K562 (cell line): ENCODE results near the gene CSNK1D. TPM values are rescaled to one million over a fixed set of nuclear protein-coding genes. Genes with fewer than 3 reads are reported as not detected.
A peak's percentile ranks its signal among the peaks of the same experiment; 100 is the strongest.

Source experiments
- ARID2 ChIP-seq: fragments of 450-650 bp; IDR thresholded peaks from 2 replicates; pipeline ENCODE4 v1.6.1; 2017; ENCODE audit warnings: antibody characterized with exemption, mild to moderate bottlenecking
- ARNT ChIP-seq, 2 experiments: fragments of 450-650 bp; IDR thresholded peaks; 2 replicates each; pipeline ENCODE4 v1.6.1; 2016; ENCODE audit warnings: mild to moderate bottlenecking in 1 of 2
- ATF7 ChIP-seq: fragments of 450-650 bp; IDR thresholded peaks from 2 replicates; pipeline ENCODE4 v1.7.1; 2014; ENCODE audit warnings: mild to moderate bottlenecking, moderate library complexity
- CAMTA2 ChIP-seq: fragments of 250-450 bp; sonication (Bioruptor Pico); conservative IDR thresholded peaks from 2 replicates; pipeline ENCODE4 v1.5.1; 2022
- CREB1 ChIP-seq, 2 experiments: sonication (generic) in 1 of 2; formaldehyde crosslinking in 1 of 2; IDR thresholded peaks; 2 replicates each; pipeline versions ENCODE4 v1.6.1 to v1.8.0; 2012 to 2022; ENCODE audit warnings: inconsistent platforms in 1 of 2, mild to moderate bottlenecking in 1 of 2, missing genetic modification reagents in 1 of 2, moderate library complexity in 1 of 2
- ETS2 ChIP-seq: IDR thresholded peaks from 2 replicates; pipeline ENCODE4 v1.6.1; 2016; ENCODE audit warnings: borderline replicate concordance, missing genetic modification characterization, mild to moderate bottlenecking, moderate library complexity, missing compliant biosample characterization; ENCODE audit not compliant: poor library complexity, severe bottlenecking
- HDGF ChIP-seq: fragments of 450-650 bp; IDR thresholded peaks from 2 replicates; pipeline ENCODE4 v1.6.1; 2016
- KDM1A ChIP-seq, 2 experiments: fragments of 450-650 bp; IDR thresholded peaks; 2 replicates each; pipeline ENCODE4 v1.6.1; 2016; ENCODE audit warnings: mild to moderate bottlenecking in 2 of 2
- MCM3 ChIP-seq: fragments of 450-650 bp; IDR thresholded peaks from 2 replicates; pipeline ENCODE4 v1.6.1; 2016
- OTX1 ChIP-seq: fragments of 450-650 bp; formaldehyde crosslinking; IDR thresholded peaks from 2 replicates; pipeline ENCODE4 v1.4.0; 2022; ENCODE audit warnings: mild to moderate bottlenecking
- PTBP1 ChIP-seq: fragments of 200-400 bp; formaldehyde crosslinking; IDR thresholded peaks from 2 replicates; pipeline ENCODE4 v1.6.1; 2017; ENCODE audit warnings: low read depth, low read length
- RBM25 ChIP-seq: fragments of 200-400 bp; formaldehyde crosslinking; IDR thresholded peaks from 2 replicates; pipeline ENCODE4 v1.6.1; 2018; ENCODE audit warnings: low read length, low read depth, moderate library complexity; ENCODE audit not compliant: severe bottlenecking
- SMAD1 ChIP-seq: fragments of 150-350 bp; IDR thresholded peaks from 2 replicates; pipeline ENCODE4 v1.6.1; 2014; ENCODE audit warnings: low read length, low read depth; ENCODE audit not compliant: partially characterized antibody
- SMARCA4 ChIP-seq: fragments of 450-650 bp; IDR thresholded peaks from 2 replicates; pipeline ENCODE4 v1.6.1; 2016
- SNIP1 ChIP-seq: fragments of 450-650 bp; IDR thresholded peaks from 2 replicates; pipeline ENCODE4 v1.7.1; 2017; ENCODE audit warnings: low read depth, mild to moderate bottlenecking
- STAT5A ChIP-seq: IDR thresholded peaks from 2 replicates; pipeline ENCODE4 v1.6.1; 2012; ENCODE audit warnings: low read length, inconsistent platforms, borderline replicate concordance
- TEAD1 ChIP-seq, 2 experiments: fragments of 450-650 bp in 1 of 2; sonication (generic) in 1 of 2; formaldehyde crosslinking; IDR thresholded peaks; 2 replicates each; pipeline versions ENCODE4 v1.4.0 to v1.8.0; 2020 to 2022; ENCODE audit warnings: mild to moderate bottlenecking in 2 of 2, missing genetic modification reagents in 1 of 2
- ZBTB11 ChIP-seq, 3 experiments: fragments of 200-800 bp in 1 of 3; fragments of 250-450 bp in 1 of 3; fragments of 450-650 bp in 1 of 3; sonication (Bioruptor Pico) in 1 of 3; sonication (Bioruptor generic) in 1 of 3; formaldehyde crosslinking in 1 of 3; IDR thresholded peaks; 2 replicates each; pipeline versions ENCODE4 v1.6.1 to v1.8.0; 2016 to 2022; ENCODE audit warnings: mild to moderate bottlenecking in 2 of 3, missing genetic modification characterization in 2 of 3, missing compliant biosample characterization in 1 of 3, moderate library complexity in 1 of 3
- ZNF197 ChIP-seq: fragments of 200-800 bp; sonication (Bioruptor generic); IDR thresholded peaks from 2 replicates; pipeline ENCODE4 v1.6.1; 2016; ENCODE audit warnings: low read depth, missing genetic modification characterization, missing compliant biosample characterization
- ZNF347 ChIP-seq: fragments of 450-650 bp; formaldehyde crosslinking; IDR thresholded peaks from 2 replicates; pipeline ENCODE4 v1.4.0; 2020; ENCODE audit warnings: low read depth, mild to moderate bottlenecking, moderate library complexity
- ZNF354B ChIP-seq: fragments of 250-450 bp; sonication (Bioruptor Pico); IDR thresholded peaks from 2 replicates; pipeline ENCODE4 v1.4.0; 2020
- ZNF384 ChIP-seq: IDR thresholded peaks from 2 replicates; pipeline ENCODE4 v1.6.1; 2012; ENCODE audit warnings: low read depth, low read length, improper control_type of control experiment
- ZNF717 ChIP-seq: fragments of 250-450 bp; sonication (Bioruptor Pico); IDR thresholded peaks from 2 replicates; pipeline ENCODE4 v1.5.0; 2021
- polyA plus RNA-seq, 8 experiments: library from polyadenylated mRNA; depleted of rRNA in 4 of 8; stranded (reverse) in 5 of 8; unstranded in 3 of 8; fragments of >200 nt; fragmentation: Nextera tagmentation in 2 of 8; fragmentation: Illumina TruSeq in 1 of 8; extraction: Ambion mirVana in 2 of 8; extraction: Trizol in 1 of 8; gene quantifications; 2 replicates each; pipeline versions ENCODE4 v1.2.1 to v1.2.3, GENCODE V29; 2011 to 2014; ENCODE audit warnings: inconsistent platforms in 1 of 8, missing spikeins in 1 of 8
- total RNA-seq, 7 experiments: library from RNA; depleted of rRNA in 6 of 7; stranded (reverse); fragments of >200 nt in 6 of 7; fragmentation: Illumina TruSeq in 2 of 7; extraction: Trizol in 2 of 7; gene quantifications; 2 replicates each; pipeline versions ENCODE4 v1.2.1 to v1.2.3, GENCODE V29; 2011 to 2021; ENCODE audit warnings: low replicate concordance in 1 of 7
- TF ChIP-seq, protein P1 (sequence below), 2 experiments: IDR thresholded peaks; 2 replicates each; pipeline ENCODE4 v1.6.1; 2011; ENCODE audit warnings: borderline replicate concordance in 1 of 2, control low read depth in 1 of 2, low read depth in 1 of 2, low read length in 1 of 2, mild to moderate bottlenecking in 1 of 2, mixed read lengths in 1 of 2, moderate library complexity in 1 of 2; ENCODE audit not compliant: insufficient read depth in 1 of 2, insufficient read length in 1 of 2, poor library complexity in 1 of 2, severe bottlenecking in 1 of 2; ENCODE audit errors: extremely low read depth in 1 of 2
- TF ChIP-seq, protein P2 (sequence below): sonication (generic); formaldehyde crosslinking; IDR thresholded peaks from 2 replicates; pipeline ENCODE4 v1.8.0; 2022; ENCODE audit warnings: mild to moderate bottlenecking, missing genetic modification reagents

CSNK1D gene
- total and polyA plus RNA-seq, 9 of the 15 experiments (the other 6 are each of a cell fraction or from before 2014, with no cell fraction given): 6.5 to 133 (median 41.3) TPM

DNA sequence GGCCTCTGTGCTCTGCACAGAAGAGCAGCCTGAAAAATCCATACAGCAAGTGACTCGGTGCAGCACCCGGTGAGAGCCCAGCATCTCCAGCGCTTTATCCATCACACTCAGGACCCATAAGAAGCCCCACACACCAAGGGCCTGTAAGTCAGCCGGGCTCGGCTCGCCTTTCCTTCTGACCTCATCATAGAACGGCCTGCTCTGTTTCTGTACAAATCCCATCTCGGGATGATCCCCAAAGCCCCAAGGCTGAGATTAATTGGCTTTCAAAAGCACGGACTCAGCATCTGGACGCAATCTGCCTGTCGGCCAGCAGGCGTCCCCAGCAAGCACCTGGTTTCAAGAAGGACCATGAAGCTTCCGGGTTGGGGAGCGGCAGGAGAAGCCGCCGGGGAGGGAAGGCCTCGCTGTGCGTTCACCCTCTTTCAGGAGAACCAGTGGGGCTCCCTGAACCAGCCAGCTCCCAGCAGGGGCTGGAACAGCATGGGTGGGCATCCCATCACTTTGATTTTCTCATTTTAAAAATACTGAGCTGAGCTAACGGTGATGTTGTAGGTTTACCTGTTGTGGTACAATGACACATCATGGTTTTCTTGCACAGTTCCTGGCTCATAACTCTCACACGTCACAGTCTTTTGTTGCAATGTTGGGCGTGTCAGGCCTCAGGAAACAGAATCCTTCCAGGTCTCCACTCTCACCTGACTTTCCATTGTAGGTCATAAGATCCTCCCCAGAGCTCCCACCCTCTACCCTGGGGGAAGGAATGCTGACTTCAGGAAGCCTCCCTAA, 67.6 kb downstream of the CSNK1D start (continued):
- TF ChIP-seq CREB1 (IDR thresholded peaks at IDR 0.05) (peak; percentile 48; the same call in 1 of the 2 replicates), CREB1 (CRISPR knock-in tag; IDR thresholded peaks at IDR 0.05) (peak; percentile 46; the same call in 1 of the 2 replicates), ZNF197 (CRISPR knock-in tag) (no peak), STAT5A (no peak), ARID2 (no peak), OTX1 (CRISPR knock-in tag) (no peak), SMAD1 (peak; percentile 37), ZNF717 (CRISPR knock-in tag) (no peak), SNIP1 (no peak), ZNF347 (CRISPR knock-in tag) (no peak), PTBP1 (0 out of 2 replicates have a peak, but pooled peaks have one; percentile 44), ZBTB11 (CRISPR knock-in tag; IDR thresholded peaks at IDR 0.05) (peak in 1 of 3 experiments; percentile 77; a peak in 2 of 6 replicates), ETS2 (no peak), CAMTA2 (CRISPR knock-in tag) (no peak), KDM1A (IDR thresholded peaks at IDR 0.05) (no peak), RBM25 (no peak), ATF7 (peak; percentile 73), ARNT (IDR thresholded peaks at IDR 0.05) (no peak), ZNF354B (CRISPR knock-in tag) (no peak), HDGF (no peak; the same call in 1 of the 2 replicates), SMARCA4 (no peak; the same call in 1 of the 2 replicates), ZNF384 (0 out of 2 replicates have a peak, but pooled peaks have one; percentile 20), MCM3 (no peak), TEAD1 (CRISPR knock-in tag; IDR thresholded peaks at IDR 0.05) (no peak)
- TF ChIP-seq, protein P1, sequence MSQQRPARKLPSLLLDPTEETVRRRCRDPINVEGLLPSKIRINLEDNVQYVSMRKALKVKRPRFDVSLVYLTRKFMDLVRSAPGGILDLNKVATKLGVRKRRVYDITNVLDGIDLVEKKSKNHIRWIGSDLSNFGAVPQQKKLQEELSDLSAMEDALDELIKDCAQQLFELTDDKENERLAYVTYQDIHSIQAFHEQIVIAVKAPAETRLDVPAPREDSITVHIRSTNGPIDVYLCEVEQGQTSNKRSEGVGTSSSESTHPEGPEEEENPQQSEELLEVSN (IDR thresholded peaks at IDR 0.05; ENCODE audit: borderline replicate concordance in 1 of 2, extremely low read depth in 1 of 2, insufficient read depth in 1 of 2, insufficient read length in 1 of 2, low read depth in 1 of 2, low read length in 1 of 2, poor library complexity in 1 of 2, severe bottlenecking in 1 of 2): peak in 1 of 2 experiments; percentile 44
- TF ChIP-seq, protein P2, sequence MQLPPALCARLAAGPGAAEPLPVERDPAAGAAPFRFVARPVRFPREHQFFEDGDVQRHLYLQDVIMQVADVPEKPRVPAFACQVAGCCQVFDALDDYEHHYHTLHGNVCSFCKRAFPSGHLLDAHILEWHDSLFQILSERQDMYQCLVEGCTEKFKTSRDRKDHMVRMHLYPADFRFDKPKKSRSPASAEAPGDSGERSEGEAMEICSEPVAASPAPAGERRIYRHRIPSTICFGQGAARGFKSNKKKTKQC: no peak
